Stimulated activated CD8-positive, alpha-beta memory T cell treated with anti-CD3 and anti-CD28 coated beads, Interleukin-12 subunit alpha, Interleukin-12 subunit beta, amount 100 ng/mL, for 1 hour (primary cell): ENCODE measurements around the gene EEFSEC.

ENCODE experiments used
- DNase-seq: peaks from one replicate; pipeline ENCODE4 v3.0.0-alpha.2; 2020; ENCODE audit warnings: low read depth

EEFSEC gene

GRCh38 chr3:128153156-128154041 lies at the start of gene EEFSEC:
EEFSEC (plus strand) TSS chr3:128153481; CDS start chr3:128153508, 27 bp downstream.
- DNase-seq: peak; percentile 72

DNA sequence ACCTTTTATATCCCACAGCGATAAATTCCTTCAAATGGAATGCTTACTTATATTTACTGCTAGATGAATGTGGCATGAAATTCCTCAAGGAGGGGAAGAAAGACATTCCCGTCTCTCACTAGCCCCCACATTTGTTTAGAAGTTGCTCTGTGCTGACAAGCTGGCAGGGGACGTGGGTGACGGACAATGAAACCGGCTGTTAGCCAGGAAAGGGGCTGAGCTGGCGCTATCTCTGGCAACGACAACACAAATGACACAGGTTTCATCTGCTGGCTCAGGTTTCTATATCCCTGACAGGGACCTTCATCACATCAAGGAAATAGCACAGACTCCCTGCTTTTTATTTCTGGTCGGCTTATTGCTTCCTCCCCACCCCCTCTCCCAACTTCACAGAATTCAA lies 45.4 kb upstream of the EEFSEC start:
- no peak for DNase-seq

GRCh38 chr3:128111147-128111546 lies 42.1 kb upstream of the EEFSEC start:
- DNase-seq: no peak

GRCh38 chr3:128112357-128112968 lies 40.8 kb upstream of the EEFSEC start:
- DNase-seq: no peak

- DNase-seq: no peak
Measured at GRCh38 chr3:128113817-128114794, 39.2 kb upstream of the EEFSEC start.

DNA sequence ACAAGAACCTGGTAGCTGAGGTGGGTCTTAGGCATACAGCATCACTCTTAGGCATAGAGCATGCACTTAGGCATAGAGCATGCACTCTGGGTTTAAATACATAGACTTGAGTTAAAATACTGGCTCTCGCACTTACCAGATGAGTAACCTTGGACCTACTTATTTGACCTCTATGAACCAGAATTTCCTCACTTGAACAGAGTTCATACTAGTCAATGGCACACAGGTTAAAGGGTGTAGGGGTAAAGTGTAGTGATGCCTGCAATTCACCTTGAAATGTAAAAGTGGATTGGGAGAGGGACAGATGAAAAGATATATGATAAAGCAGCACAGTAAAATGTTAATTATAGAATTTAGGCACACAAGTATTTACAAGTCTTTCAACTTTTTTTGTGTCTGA lies 31.3 kb upstream of the EEFSEC start:
- DNase-seq: no peak

DNA sequence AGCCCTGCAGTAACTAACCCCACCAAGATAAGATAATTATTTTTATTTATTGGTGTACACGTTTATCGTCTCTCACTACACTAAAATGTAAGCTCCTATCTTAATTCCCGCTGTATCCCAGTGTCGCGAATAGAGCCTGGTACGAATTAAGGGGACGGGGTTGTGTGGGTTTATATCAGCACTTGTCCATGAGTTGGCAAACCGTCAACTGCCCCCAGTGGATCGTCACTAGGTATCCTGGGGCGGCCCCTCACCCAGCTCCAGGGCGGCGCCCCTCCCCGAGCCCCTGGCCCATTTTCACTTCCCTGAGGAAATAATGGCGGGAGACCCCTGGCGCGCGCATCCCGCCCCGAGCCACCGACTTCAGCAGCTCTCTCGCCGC lies 30.1 kb upstream of the EEFSEC start:
- DNase-seq: no peak

DNA sequence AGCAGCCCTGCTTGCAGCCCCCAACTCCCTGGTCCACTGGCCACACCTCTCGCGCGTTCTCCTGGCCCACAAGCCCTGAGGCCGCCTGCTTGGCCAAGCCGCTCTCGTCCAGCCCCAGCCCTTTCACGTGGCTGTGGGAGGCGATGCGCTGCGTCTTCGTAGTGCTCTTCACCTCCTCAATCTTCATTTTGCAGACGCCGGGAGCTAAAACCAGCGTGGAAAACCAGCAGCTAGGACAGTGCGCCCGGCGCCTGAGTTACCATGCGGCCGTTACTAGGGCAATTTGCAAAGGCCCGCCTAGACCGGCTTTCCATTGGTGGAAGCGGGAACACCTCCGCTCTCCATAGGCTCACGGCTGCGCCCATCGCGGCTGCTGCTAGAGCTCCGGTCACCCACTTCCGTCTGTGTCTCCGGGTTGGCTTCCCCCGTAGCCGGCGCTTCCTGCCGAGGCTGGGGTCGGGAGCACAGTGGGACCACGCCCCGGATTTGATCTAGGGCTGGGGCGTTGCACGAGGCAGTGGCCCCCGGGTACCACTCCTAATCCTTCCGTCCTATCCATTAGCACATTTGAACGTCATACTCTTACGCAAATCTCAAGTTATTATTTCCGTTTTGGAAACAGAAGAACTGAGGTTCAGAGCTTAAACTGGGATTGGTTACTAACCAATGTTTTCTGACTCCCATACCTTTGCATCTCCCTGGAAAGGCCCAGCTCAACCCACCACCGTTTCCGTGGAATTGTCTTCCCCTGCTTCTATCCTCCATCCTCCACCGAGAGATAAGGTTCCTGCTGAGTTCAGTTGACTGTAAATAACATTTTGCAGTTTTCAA lies 29.5 kb upstream of the EEFSEC start, which contains the start of gene RUVBL1:
RUVBL1 (minus strand) TSS at position 275 of the 831 bp plus-strand sequence; CDS start at position 187, 88 bp downstream.
- DNase-seq: peak; percentile 89

DNA sequence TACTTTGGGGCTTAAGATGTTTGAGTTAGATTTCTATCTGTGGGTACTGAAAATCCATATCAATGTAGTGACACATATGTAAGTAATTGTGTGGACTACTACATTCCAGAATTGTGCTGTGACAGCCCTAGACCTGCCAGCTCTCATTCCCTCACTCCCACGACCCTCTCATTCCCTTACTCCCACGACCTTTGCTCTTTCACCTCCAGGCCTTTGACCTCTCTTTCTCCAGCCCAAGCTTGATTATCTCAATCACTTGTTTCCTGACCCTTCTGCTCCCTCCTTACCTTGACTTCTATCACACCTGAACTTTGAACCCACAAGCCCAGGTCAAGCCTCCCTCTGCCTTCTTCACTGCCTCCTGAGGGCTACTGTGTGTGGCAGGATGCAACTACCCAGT lies 26.0 kb upstream of the EEFSEC start:
- no peak for DNase-seq

DNA sequence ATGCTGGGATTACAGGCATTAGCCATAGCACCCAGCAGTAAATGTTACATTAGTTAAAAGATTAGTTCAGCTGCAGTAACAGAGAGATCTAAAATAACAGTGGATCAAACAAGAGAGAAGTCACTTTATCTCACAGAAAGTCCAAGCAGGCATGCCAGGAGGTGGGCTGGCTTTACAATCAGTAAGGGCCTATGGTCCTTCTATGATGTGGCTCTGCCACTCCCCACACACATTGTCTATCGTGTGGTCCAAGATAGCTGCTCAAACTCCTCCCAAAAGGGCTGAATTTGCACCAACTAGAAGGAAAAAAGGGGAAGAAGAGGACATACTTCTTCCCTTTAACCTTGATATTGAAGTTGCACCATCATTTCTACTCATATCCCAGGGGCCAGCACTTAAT lies 25.0 kb upstream of the EEFSEC start:
- no peak for DNase-seq

- no peak for DNase-seq
Measured at GRCh38 chr3:128131897-128132646, 21.2 kb upstream of the EEFSEC start.

DNA sequence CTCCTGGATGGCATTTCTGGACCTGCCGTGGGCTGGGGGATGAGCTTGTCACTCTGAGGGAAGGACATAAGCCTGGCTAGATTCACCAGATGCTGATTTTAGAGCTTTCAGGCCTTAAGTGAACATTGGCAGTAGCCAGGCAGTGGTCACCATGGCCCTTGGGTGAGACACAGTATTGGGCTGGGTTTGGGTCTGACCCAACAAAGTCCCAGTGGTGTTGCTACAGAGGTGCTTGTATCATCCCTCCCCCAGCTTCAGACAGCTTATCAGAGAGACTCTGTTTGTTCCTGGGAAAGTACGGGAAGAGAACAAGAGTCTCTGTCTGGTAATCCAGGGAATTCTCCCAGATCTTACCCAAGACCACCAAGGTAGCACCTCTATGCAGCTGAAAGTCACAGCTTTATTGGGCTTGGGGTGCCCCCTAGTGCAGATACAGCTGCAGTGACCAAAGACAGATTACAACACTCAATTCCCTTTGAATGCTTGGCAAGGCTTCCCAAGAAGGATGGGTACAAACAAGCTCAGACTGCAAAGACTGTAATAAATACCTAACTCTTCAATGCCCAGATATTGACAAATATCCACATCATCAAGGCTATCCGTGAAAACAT lies 19.9 kb upstream of the EEFSEC start:
- DNase-seq: no peak

DNA sequence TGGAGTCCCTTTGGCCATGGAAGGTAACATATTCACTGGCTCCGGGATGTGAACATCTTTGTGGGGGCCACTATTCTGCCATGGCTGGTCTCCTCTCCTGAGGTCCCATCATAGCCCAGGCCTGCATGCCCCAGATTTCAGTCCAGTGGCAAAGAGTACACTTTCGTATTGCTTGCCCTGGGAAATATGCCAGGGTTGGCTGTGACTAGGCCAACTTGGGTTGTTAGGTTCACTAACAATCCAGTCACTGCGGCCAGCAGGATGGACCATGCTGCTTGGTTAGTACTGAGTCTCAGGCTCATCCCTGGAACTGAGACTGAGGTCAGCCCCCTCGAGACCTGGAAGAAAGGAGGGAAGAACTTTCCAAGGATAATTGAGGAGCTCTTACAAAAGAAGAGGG lies 9.8 kb upstream of the EEFSEC start:
- no peak for DNase-seq

DNA sequence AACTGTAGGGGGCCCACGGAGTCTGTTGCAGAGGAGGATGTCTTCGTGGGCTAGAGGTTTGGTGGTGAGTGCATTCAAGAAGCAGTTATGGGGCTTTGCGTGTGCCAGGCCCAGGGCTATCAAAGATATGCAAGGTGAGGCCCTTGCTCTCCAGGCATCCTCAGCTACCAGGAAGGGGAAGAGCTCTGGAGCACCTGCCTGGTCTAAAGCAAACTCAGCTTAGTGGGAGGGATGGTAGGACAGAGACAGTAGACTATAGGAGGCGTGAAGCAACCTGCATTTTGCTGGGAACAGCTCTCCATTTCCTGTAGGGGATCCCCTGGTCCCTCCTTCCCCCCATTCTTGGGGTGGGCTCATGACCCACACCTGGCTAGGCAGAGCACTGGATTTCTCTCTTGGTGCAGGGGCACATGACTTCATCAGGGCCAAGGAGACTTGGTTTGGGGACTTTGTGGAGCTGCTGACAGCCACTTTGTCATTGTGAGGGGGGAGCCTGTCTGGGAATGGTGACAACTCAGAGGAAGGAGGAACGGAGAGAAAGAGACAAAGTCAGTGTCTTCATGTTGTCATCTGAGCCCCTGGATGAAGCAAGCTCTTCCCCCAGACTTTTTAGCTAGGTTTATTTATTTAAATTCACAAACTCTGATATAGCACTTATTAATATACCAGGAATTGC lies 8.6 kb upstream of the EEFSEC start:
- no peak for DNase-seq

- no peak for DNase-seq
Measured at GRCh38 chr3:128145279-128145678, 8.0 kb upstream of the EEFSEC start.

DNA sequence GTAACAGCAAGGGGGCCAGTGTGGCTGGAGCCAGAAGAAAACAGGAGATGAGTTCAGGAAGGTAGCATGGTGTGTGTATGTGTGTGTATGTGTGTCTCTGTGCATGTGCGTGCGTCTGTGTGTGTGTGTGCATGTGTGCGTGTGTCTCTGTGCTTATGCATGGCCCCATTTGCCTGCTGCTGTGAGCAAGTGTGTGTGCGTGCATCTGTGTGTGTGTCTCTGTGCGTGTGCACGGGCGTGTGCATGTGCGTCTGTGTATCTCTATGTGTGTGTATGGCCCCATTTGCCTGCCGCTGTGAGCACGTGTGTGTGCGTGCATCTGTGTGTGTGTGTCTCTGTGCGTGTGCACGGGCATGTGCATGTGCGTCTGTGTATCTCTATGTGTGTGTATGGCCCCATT lies 7.1 kb upstream of the EEFSEC start:
- no peak for DNase-seq

- DNase-seq: no peak
Measured at GRCh38 chr3:128149650-128150049, 3.6 kb upstream of the EEFSEC start.

GRCh38 chr3:128151758-128152274 lies 1.5 kb upstream of the EEFSEC start:
- DNase-seq: no peak

DNA sequence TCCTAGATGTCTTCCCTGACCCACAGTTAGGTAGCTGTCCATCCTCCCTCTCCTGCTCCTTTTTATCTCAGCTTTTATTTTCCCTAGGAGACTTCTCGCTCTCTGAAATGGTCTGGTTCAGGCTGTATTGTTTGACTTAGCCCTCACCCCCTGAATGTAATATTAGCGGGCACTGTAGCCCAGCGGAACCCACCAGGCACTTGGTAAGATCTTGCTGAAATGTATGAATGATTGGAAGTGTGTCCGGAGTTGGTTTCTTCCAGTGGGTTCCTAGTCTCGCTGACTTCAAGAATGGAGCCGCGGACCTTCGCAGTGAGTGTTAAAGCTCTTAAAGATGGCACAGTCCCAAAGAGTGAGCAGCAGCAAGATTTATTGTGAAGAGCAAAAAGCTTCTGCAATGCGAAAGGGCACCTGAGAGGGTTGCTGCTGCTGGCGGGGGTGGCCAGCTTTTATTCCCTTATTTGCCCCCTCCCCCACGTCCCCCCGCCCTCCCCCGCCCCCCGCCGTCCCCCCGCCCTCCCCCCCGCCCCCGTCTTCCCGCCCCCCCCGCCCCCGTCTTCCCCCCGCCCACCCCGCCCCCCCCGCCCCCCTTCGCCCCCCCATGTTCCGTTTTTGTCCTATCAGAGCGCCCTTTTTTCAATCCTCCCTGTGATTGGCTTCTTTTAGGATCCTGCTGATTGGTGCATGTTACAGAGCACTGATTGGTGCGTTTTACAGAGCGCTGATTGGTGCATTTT lies 694 bp upstream of the EEFSEC start:
- no peak for DNase-seq
